Vagina (tissue), 2 donors: ENCODE data around the gene CACNA1I.

Source experiments
- CTCF ChIP-seq, 3 experiments: fragments of 450-650 bp in 2 of 3; fragments of 200-600 bp in 1 of 3; sonication (generic) in 1 of 3; IDR thresholded peaks; one replicate each; pipeline ENCODE4 v1.5.1; 2017 to 2019; ENCODE audit warnings: antibody characterized with exemption in 3 of 3, mild to moderate bottlenecking in 2 of 3, moderate library complexity in 2 of 3
- POLR2A ChIP-seq, 2 donors: fragments of 450-650 bp; IDR thresholded peaks; one replicate each; pipeline ENCODE4 v1.6.1; 2017; ENCODE audit warnings: antibody characterized with exemption in 2 of 2, mild to moderate bottlenecking in 2 of 2, moderate library complexity in 2 of 2
- POLR2AphosphoS5 ChIP-seq, 2 donors: sonication (generic); formaldehyde crosslinking; IDR thresholded peaks; one replicate each; pipeline ENCODE4 v1.9.0; 2017; ENCODE audit warnings: antibody characterized with exemption in 2 of 2, mild to moderate bottlenecking in 2 of 2, low read depth in 1 of 2; ENCODE audit not compliant: insufficient read depth in 1 of 2

DNA sequence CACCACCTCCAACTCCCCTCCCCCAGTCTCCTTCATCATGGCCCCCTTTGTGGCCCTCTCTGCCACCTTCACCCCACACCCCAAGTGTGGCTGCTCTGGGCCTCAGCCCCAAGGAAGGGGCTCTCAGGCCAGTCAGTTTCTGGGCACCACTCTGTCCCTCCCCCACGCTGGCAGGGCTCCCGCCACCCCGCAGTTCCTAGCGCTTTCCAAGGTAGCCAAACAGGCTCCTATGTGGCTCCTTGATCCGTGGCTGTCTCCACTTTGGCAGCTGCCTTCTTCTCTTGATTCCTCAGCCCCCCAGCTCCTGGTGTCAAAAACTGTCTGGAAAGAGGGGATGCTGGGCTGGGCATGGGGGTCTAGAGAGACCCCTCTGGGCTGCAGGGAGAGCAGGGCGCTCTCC is 10.4 kb upstream of the CACNA1I start:
- TF ChIP-seq POLR2A (IDR thresholded peaks at IDR 0.05) (no peak), CTCF (IDR thresholded peaks at IDR 0.05) (no peak), POLR2AphosphoS5 (IDR thresholded peaks at IDR 0.05; ENCODE audit: insufficient read depth in 1 of 2, low read depth in 1 of 2) (no peak)
